ENCODE measurements around the gene FGF18. TPM values are rescaled to one million over a fixed set of nuclear protein-coding genes. Genes with fewer than 3 reads are reported as not detected.
A peak's percentile ranks its signal among the peaks of the same experiment; 100 is the strongest.
"Not testable (repeated sequence)": the region's sequence is repeated elsewhere in the genome, so short reads cannot be mapped to it uniquely, and the experiment has no call there.

Gene FGF18
- total RNA-seq, 1 donor from 2014 or later = 2.6 TPM

DNA sequence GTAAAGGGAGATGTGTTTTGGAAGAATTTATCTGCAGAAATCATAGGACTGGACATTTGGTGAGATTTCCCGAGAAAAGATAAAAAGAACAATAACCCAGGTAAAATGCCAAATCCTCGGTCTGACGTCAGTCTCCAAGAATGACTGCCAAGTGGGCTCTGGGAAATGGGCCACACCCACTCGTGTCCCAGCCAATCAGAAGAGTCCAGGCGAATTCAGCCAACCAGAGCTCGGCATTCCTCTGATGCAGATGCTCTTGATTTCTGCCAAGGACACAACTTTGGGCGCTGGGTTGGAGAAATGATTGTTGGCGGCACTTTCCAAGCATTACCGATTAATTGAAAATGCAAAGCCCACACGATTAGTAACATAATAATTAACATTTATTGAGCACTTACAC, 73.3 kb downstream of the FGF18 start:
- Mint-ChIP-seq H3K9me3 (ENCODE audit: low read depth) (no peaks in the 10 kb centered on the region), H3K36me3 (ENCODE audit: insufficient read depth) (no peaks in the 10 kb centered on the region), H3K4me3 (ENCODE audit: low read depth) (no peak overlapping the region), H3K27me3 (peaks cover 13% of the 10 kb centered on the region), H3K4me1 (ENCODE audit: low read depth) (peaks cover 10% of the 10 kb centered on the region), H3K27ac (no peak overlapping the region)
- TF ChIP-seq, protein P1, sequence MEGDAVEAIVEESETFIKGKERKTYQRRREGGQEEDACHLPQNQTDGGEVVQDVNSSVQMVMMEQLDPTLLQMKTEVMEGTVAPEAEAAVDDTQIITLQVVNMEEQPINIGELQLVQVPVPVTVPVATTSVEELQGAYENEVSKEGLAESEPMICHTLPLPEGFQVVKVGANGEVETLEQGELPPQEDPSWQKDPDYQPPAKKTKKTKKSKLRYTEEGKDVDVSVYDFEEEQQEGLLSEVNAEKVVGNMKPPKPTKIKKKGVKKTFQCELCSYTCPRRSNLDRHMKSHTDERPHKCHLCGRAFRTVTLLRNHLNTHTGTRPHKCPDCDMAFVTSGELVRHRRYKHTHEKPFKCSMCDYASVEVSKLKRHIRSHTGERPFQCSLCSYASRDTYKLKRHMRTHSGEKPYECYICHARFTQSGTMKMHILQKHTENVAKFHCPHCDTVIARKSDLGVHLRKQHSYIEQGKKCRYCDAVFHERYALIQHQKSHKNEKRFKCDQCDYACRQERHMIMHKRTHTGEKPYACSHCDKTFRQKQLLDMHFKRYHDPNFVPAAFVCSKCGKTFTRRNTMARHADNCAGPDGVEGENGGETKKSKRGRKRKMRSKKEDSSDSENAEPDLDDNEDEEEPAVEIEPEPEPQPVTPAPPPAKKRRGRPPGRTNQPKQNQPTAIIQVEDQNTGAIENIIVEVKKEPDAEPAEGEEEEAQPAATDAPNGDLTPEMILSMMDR (IDR thresholded peaks at IDR 0.05; ENCODE audit: unreplicated experiment) = no peak
- DNase-seq (ENCODE audit: low spot score, unreplicated experiment) = no peak

DNA sequence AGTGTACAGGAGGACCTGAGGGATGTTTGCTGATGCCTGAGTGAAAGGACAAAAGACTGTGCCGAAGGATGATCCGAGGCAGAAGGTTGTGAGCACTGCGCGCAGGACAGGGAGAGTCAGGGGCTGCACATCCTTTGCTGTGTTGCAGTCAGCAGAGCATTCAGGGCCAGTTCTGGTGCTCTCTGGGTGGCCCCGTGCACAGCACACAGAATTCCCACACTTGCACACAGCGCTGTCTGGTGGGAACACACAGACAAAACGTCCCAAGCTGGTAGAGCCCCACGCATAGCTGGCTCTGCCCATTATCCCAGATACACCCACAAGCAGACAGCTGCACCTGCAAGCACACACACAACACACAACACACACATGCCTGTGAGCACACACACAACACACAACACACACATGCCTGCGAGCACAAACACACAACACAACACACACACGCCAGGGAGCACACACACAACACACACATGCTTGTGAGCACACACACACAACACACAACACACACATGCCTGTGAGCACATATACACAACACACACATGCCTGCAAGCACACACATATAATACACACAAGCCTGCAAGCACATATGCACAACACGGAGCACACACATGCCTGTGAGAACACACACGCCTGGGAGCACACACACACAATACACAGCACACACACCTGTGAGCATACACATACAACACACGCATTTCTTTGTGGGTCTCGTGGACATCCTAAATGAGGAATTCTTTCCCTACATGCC, 74.4 kb downstream of the FGF18 start:
- peaks cover 6% of the 10 kb centered on the region for H3K27me3 Mint-ChIP-seq
- peaks cover 10% of the 10 kb centered on the region for H3K4me1 Mint-ChIP-seq (ENCODE audit: low read depth)
- H3K9me3 Mint-ChIP-seq (ENCODE audit: low read depth) = no peaks in the 10 kb centered on the region
- H3K36me3 Mint-ChIP-seq (ENCODE audit: insufficient read depth) = no peaks in the 10 kb centered on the region
- no peak for DNase-seq (ENCODE audit: low spot score, unreplicated experiment)
- TF ChIP-seq, protein P1 (IDR thresholded peaks at IDR 0.05; ENCODE audit: unreplicated experiment) = no peak
- peak overlapping the region; percentile 95 for H3K27ac Mint-ChIP-seq
- H3K4me3 Mint-ChIP-seq (ENCODE audit: low read depth) = no peak overlapping the region

DNA sequence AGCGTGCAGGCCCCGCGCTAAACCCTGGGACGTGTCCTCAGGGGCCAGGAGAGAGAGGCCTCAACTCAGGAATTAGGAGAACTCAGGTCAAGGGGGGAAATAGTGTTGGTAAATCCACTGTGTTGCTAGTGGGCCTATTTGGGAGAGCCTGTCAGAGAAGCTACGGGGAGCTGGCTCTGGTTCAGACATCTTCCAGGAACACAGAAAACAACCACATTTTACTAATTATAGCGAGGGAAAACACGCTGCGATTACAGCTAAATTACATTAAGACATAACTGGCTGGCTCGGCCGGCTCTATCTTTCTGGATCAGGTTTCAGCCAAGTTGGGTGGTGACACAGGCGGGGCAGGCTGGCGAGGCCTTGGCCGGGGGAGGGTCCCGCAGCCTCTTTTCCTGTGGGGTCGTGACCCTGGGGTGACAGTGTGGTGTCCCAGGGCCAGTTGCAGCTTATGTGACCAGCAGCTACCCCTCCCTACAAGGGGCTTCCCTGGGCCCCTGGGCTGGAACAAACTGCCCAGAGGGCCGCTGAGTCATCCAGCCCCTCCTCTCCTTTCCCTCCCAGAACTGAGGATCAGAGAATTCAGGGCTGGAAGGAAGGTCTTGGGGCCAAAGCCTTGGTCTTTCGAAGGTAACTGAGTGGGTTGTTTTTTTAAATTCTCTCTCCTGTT, 75.1 kb downstream of the FGF18 start:
- DNase-seq (ENCODE audit: low spot score, unreplicated experiment) = no peak
- TF ChIP-seq, protein P1 (IDR thresholded peaks at IDR 0.05; ENCODE audit: unreplicated experiment) = no peak
- H3K27ac Mint-ChIP-seq = peak overlapping the region; percentile 95

DNA sequence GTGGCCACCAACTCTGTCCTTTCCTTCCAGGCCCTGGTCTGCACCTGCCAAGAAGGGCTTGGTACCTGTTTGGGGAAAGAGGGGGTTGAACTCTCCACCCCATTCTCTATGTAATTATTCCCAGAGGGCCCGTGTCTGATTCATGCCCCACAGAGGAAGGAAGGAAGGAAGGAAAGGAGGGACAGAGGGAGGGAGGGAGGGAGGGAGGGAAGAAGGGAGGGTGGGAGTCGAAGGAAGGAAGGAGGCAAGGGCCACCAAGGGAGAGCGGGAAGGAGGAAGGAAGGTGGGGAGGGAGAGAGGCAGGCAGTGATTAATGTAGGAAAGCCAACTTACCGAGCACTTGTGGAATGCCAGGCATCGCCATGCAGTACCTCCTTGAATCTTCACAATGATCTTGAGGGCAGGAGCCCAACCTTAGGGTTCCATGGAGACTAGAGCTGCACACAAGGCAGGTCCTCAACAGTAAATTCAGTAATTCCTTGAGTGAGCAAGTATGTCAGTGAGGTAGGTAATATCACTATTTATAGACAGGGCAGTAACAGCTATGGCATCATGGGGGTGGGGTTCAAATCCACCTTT, 75.8 kb downstream of the FGF18 start:
- TF ChIP-seq, protein P1 (IDR thresholded peaks at IDR 0.05; ENCODE audit: unreplicated experiment) = no peak
- Mint-ChIP-seq H3K9me3 (ENCODE audit: low read depth) (no peaks in the 10 kb centered on the region), H3K27ac (peak overlapping the region; percentile 95), H3K4me3 (ENCODE audit: low read depth) (no peak overlapping the region), H3K27me3 (peaks cover 9% of the 10 kb centered on the region), H3K4me1 (ENCODE audit: low read depth) (peaks cover 10% of the 10 kb centered on the region), H3K36me3 (ENCODE audit: insufficient read depth) (no peaks in the 10 kb centered on the region)
- DNase-seq (ENCODE audit: low spot score, unreplicated experiment) = no peak

More for the DNA sequence above, 75.1 kb downstream of the FGF18 start:
- Mint-ChIP-seq H3K27me3 (peaks cover 8% of the 10 kb centered on the region), H3K36me3 (ENCODE audit: insufficient read depth) (no peaks in the 10 kb centered on the region), H3K4me3 (ENCODE audit: low read depth) (no peak overlapping the region), H3K9me3 (ENCODE audit: low read depth) (no peaks in the 10 kb centered on the region), H3K4me1 (ENCODE audit: low read depth) (peaks cover 10% of the 10 kb centered on the region)

DNA sequence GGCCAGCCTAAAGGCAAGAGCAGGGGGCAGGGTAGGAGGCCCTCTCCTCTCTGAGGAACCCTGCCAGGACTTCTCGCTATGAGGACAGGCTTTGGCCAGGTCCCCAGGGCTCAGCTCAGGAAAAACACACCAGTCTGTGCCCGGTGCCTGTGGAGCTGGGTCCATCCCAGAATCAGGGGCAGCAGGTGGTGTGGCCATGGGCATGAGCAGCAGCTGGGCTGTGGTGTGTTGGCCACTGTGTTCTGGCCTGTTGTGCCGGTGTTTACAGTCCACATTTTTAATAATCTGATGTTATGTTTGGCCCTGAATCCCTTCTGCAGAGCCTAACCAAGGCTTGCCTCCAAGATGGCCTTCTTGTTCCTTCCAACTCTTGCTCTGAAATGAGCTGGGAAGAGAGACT, 77.0 kb downstream of the FGF18 start:
- TF ChIP-seq, protein P1 (IDR thresholded peaks at IDR 0.05; ENCODE audit: unreplicated experiment) = no peak
- H3K27ac Mint-ChIP-seq = no peak overlapping the region
- H3K9me3 Mint-ChIP-seq (ENCODE audit: low read depth) = no peaks in the 10 kb centered on the region
- DNase-seq (ENCODE audit: low spot score, unreplicated experiment) = no peak
- H3K4me1 Mint-ChIP-seq (ENCODE audit: low read depth) = peaks cover 10% of the 10 kb centered on the region
- peaks cover 7% of the 10 kb centered on the region for H3K27me3 Mint-ChIP-seq
- no peaks in the 10 kb centered on the region for H3K36me3 Mint-ChIP-seq (ENCODE audit: insufficient read depth)
- H3K4me3 Mint-ChIP-seq (ENCODE audit: low read depth) = no peak overlapping the region

DNA sequence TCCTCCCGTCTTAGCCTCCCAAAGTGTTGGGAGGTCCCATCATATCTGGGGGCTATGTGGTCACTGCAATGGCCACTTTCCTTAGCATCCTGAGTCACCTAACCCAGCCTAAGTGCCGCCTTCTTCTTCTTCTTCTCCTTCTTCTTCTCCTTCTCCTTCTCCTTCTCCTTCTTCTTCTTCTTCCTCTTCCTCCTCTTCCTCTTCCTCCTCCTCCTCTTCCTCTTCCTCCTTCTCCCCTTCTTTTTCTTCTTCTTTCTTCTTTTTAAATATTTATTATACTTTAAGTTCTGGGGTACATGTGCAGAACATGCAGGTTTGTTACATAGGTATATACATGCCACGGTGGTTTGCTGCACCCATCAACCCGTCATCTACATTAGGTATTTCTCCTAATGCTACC, 78.0 kb downstream of the FGF18 start:
- not testable (repeated sequence) for H3K27me3 Mint-ChIP-seq; DNase-seq (ENCODE audit: low spot score, unreplicated experiment); H3K9me3 Mint-ChIP-seq (ENCODE audit: low read depth); H3K4me3 Mint-ChIP-seq (ENCODE audit: low read depth); H3K27ac Mint-ChIP-seq; H3K36me3 Mint-ChIP-seq (ENCODE audit: insufficient read depth)
- H3K4me1 Mint-ChIP-seq (ENCODE audit: low read depth) = peaks cover 10% of the 10 kb centered on the region

Data from progenitor cell of endocrine pancreas (in vitro differentiated cells).